CD4-positive, alpha-beta T cell (primary cell): ENCODE measurements around the gene ACVR1C. TPM values are rescaled to one million over a fixed set of nuclear protein-coding genes. Genes with fewer than 3 reads are reported as not detected.
A peak's percentile ranks its signal among the peaks of the same experiment; 100 is the strongest.
"Not testable (repeated sequence)": the region's sequence is repeated elsewhere in the genome, so short reads cannot be mapped to it uniquely, and the experiment has no call there.

Experiments used
- ATAC-seq: fragments of 200-7000 bp; cut with Tn5 transposase; one replicate; pipeline ENCODE4 v1.10.0; 2022; ENCODE audit warnings: mild to moderate bottlenecking; ENCODE audit not compliant: poor library complexity
- CTCF ChIA-PET: fragments of 350-600 bp; sonication (Branson Sonifier 250); formaldehyde crosslinking; loops from one replicate; lab custom pipeline; 2021; ENCODE audit warnings: antibody characterized with exemption, inconsistent platforms; lab: Charles Lee
- POLR2A ChIA-PET: fragments of 350-600 bp; sonication (Branson Sonifier 250); formaldehyde crosslinking; loops from one replicate; lab custom pipeline; 2021; ENCODE audit warnings: antibody characterized with exemption, inconsistent platforms; lab: Charles Lee
- DNase-seq, 14 experiments: peaks; one replicate each; pipeline ENCODE4 v3.0.0-alpha.2; 2013 to 2020; ENCODE audit warnings: mixed read lengths in 2 of 14
- H3K27ac ChIP-seq, 2 donors: one replicate each; pipeline versions ENCODE4 v1.5.1 to v1.7.0; 2013; ENCODE audit warnings: low read length in 2 of 2, low read depth in 1 of 2, mild to moderate bottlenecking in 1 of 2
- H3K27me3 ChIP-seq, 2 experiments: 1 replicate in 1 of 2; 2 replicates in 1 of 2; pipeline versions ENCODE4 v1.6.1 to v1.7.0; 2013; ENCODE audit warnings: low read length in 2 of 2, control low read depth in 1 of 2, mild to moderate bottlenecking in 1 of 2, moderate library complexity in 1 of 2; ENCODE audit not compliant: insufficient read depth in 2 of 2, control insufficient read depth in 1 of 2
- H3K36me3 ChIP-seq: one replicate; pipeline ENCODE4 v1.6.1; 2013; ENCODE audit warnings: low read length, control low read depth; ENCODE audit not compliant: insufficient read depth
- H3K4me1 ChIP-seq: one replicate; pipeline ENCODE4 v1.6.1; 2013; ENCODE audit warnings: low read length, control low read depth; ENCODE audit not compliant: insufficient read depth
- H3K4me3 ChIP-seq: one replicate; pipeline ENCODE4 v1.5.1; 2013; ENCODE audit warnings: mild to moderate bottlenecking, low read length, moderate library complexity
- H3K9me3 ChIP-seq, 2 experiments: 1 replicate in 1 of 2; 2 replicates in 1 of 2; pipeline versions ENCODE4 v1.6.1 to v1.7.0; 2013; ENCODE audit warnings: low read length in 2 of 2, mild to moderate bottlenecking in 2 of 2, control low read depth in 1 of 2, moderate library complexity in 1 of 2; ENCODE audit not compliant: control insufficient read depth in 1 of 2, insufficient read depth in 1 of 2
- H3K27ac Mint-ChIP-seq: one replicate; pipeline ENCODE4 v1.8.0; 2020; ENCODE audit warnings: mixed read lengths
- H3K27me3 Mint-ChIP-seq: one replicate; pipeline ENCODE4 v1.8.0; 2021; ENCODE audit warnings: mixed read lengths
- H3K36me3 Mint-ChIP-seq: one replicate; pipeline ENCODE4 v1.8.0; 2021; ENCODE audit warnings: low read depth, mixed read lengths
- H3K4me1 Mint-ChIP-seq: one replicate; pipeline ENCODE4 v1.8.0; 2021; ENCODE audit warnings: low read depth, mixed read lengths
- H3K4me3 Mint-ChIP-seq: one replicate; pipeline ENCODE4 v1.8.0; 2020; ENCODE audit warnings: mild to moderate bottlenecking, mixed read lengths
- H3K9me3 Mint-ChIP-seq: one replicate; pipeline ENCODE4 v1.8.0; 2020; ENCODE audit warnings: mixed read lengths
- intact Hi-C, 2 experiments: fragments of 100-400 bp; cut with DNase I in 1 of 2; cut with micrococcal nuclease in 1 of 2; formaldehyde crosslinking; loops; one replicate each; pipeline versions ENCODE4 v1.15.1 to v1.9.0; 2023 to 2025; cut with DNase I, micrococcal nuclease
- total RNA-seq, 174 experiments: library from RNA in 2 of 174; stranded (reverse) in 2 of 174; gene quantifications; one replicate each; pipeline ENCODE4 v1.2.3 and lab custom pipeline; 2021 to 2026
- TF ChIP-seq, protein P1 (sequence below): fragments of 200-600 bp; IDR thresholded peaks from one replicate; pipeline ENCODE4 v1.8.0; 2022; ENCODE audit warnings: antibody characterized with exemption, mild to moderate bottlenecking

ACVR1C gene
- total RNA-seq, 2 experiments from 2014 or later: 5.2 to 6.2 TPM

DNA sequence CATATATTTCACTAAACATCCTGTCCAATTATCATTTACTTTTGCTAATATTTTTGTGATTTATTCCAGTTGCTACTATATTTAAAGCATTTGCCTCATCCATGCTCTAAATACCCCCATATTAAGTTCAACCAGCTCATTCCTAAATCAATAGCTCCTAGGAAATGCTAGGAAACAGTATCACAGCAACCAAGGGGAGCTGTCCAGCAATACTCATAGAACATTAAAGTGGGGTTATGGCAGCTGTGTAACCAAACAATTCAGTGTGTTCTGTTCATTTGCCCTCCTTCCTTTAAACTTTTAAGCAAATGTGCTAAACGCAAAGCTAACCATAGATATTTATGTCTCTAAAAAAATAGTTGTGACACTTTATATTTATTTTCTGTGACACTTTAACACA lies 41.1 kb downstream of the ACVR1C start:
- Mint-ChIP-seq H3K27me3 (no peaks in the 10 kb centered on the region), H3K4me3 (no peak overlapping the region), H3K36me3 (peaks cover 38% of the 10 kb centered on the region), H3K27ac (no peak overlapping the region), H3K4me1 (peaks cover under 1% of the 10 kb centered on the region), H3K9me3 (no peaks in the 10 kb centered on the region)
- Histone ChIP-seq H3K27ac (no peak overlapping the region), H3K4me3 (no peak overlapping the region), H3K36me3 (peaks cover 3% of the 10 kb centered on the region), H3K4me1 (no peaks in the 10 kb centered on the region), H3K27me3 (no peaks in the 10 kb centered on the region), H3K9me3 (no peaks in the 10 kb centered on the region)
- no peak for ATAC-seq
- intact Hi-C loops: loop anchor here in 1 of 2 experiments (10.0 kb wide), 1 partner anchor 53 kb away; no protein-coding TSS in a partner anchor
- DNase-seq: no peak
- TF ChIP-seq, protein P1, sequence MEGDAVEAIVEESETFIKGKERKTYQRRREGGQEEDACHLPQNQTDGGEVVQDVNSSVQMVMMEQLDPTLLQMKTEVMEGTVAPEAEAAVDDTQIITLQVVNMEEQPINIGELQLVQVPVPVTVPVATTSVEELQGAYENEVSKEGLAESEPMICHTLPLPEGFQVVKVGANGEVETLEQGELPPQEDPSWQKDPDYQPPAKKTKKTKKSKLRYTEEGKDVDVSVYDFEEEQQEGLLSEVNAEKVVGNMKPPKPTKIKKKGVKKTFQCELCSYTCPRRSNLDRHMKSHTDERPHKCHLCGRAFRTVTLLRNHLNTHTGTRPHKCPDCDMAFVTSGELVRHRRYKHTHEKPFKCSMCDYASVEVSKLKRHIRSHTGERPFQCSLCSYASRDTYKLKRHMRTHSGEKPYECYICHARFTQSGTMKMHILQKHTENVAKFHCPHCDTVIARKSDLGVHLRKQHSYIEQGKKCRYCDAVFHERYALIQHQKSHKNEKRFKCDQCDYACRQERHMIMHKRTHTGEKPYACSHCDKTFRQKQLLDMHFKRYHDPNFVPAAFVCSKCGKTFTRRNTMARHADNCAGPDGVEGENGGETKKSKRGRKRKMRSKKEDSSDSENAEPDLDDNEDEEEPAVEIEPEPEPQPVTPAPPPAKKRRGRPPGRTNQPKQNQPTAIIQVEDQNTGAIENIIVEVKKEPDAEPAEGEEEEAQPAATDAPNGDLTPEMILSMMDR: no peak
- CTCF ChIA-PET: no interaction called here
- POLR2A ChIA-PET: no interaction called here

DNA sequence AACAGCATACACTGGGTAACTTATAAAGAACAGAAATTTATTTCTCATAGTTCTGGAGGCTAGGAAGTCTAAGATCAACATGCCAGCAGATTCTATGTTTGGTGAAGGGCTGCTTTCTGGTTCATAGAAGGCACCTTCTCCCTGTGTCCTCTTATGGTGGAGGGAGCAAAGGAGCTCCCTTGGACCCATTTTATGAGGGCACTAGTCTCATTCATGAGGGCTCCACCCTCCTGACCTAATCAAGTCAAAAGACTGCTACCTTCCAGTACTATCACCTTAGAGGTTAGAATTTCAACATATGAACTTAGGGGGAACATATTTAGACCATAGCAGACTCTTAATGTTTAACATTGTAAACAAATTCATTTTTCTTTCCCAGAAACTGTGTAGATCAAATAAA lies 54.5 kb downstream of the ACVR1C start:
- Histone ChIP-seq H3K27ac (no peak overlapping the region), H3K27me3 (no peaks in the 10 kb centered on the region), H3K4me3 (no peak overlapping the region), H3K4me1 (no peaks in the 10 kb centered on the region), H3K9me3 (no peaks in the 10 kb centered on the region), H3K36me3 (no peaks in the 10 kb centered on the region)
- DNase-seq: no peak
- Mint-ChIP-seq H3K27ac (no peak overlapping the region), H3K4me1 (no peaks in the 10 kb centered on the region), H3K4me3 (no peak overlapping the region), H3K27me3 (no peaks in the 10 kb centered on the region), H3K36me3 (no peaks in the 10 kb centered on the region), H3K9me3 (no peaks in the 10 kb centered on the region)
- ChIA-PET POLR2A (interaction anchor here (0.5 kb wide), 1 partner anchor 225 kb away, joined by 3 read pairs; no protein-coding TSS in a partner anchor), CTCF (no interaction called here)
- intact Hi-C loops: no loop called here
- no peak for ATAC-seq
- TF ChIP-seq, protein P1: no peak

DNA sequence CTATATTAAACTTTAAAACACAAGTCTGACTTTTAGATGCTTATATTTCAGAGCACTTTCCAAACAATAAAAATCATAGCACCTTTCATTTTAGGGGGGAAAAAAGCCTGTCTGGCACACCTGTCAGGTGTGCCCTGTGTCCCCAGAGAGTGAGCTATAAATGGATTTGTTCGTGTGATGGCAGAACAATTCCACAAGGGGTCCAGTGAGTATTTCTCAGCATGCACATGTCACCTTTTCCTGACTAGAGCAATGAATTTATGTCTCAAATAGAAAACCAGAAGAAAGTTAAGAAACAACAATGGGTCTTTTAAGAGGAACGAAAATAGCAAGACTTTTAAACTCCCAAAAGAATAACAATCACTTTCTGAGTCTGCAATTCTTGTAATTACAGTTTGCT lies 55.9 kb downstream of the ACVR1C start:
- Histone ChIP-seq H3K4me1 (no peaks in the 10 kb centered on the region), H3K27ac (no peak overlapping the region), H3K27me3 (no peaks in the 10 kb centered on the region), H3K36me3 (no peaks in the 10 kb centered on the region), H3K4me3 (no peak overlapping the region), H3K9me3 (no peaks in the 10 kb centered on the region)
- Mint-ChIP-seq H3K27me3 (no peaks in the 10 kb centered on the region), H3K4me1 (no peaks in the 10 kb centered on the region), H3K9me3 (no peaks in the 10 kb centered on the region), H3K27ac (no peak overlapping the region), H3K4me3 (no peak overlapping the region), H3K36me3 (no peaks in the 10 kb centered on the region)
- CTCF ChIA-PET: no interaction called here
- intact Hi-C loops: no loop called here
- peak; percentile 58 for ATAC-seq
- POLR2A ChIA-PET: no interaction called here
- DNase-seq: peak in 3 of 14 experiments; percentile 3 to 38 (median 25)
- TF ChIP-seq, protein P1: peak; percentile 43

DNA sequence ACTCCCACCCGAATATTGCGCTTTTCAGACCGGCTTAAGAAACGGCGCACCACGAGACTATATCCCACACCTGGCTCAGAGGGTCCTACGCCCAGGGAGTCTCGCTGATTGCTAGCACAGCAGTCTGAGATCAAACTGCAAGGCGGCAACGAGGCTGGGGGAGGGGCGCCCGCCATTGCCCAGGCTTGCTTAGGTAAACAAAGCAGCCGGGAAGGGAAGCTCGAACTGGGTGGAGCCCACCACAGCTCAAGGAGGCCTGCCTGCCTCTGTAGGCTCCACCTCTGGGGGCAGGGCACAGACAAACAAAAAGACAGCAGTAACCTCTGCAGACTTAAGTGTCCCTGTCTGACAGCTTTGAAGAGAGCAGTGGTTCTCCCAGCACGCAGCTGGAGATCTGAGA lies 62.0 kb downstream of the ACVR1C start:
- H3K9me3 Mint-ChIP-seq, H3K4me1 ChIP-seq, H3K9me3 ChIP-seq, H3K36me3 ChIP-seq, ATAC-seq, H3K27ac ChIP-seq, H3K36me3 Mint-ChIP-seq, H3K4me3 Mint-ChIP-seq, CTCF ChIA-PET, H3K4me3 ChIP-seq, DNase-seq, intact Hi-C loops, H3K27ac Mint-ChIP-seq, H3K27me3 ChIP-seq, H3K4me1 Mint-ChIP-seq, POLR2A ChIA-PET, H3K27me3 Mint-ChIP-seq: not testable (repeated sequence)

DNA sequence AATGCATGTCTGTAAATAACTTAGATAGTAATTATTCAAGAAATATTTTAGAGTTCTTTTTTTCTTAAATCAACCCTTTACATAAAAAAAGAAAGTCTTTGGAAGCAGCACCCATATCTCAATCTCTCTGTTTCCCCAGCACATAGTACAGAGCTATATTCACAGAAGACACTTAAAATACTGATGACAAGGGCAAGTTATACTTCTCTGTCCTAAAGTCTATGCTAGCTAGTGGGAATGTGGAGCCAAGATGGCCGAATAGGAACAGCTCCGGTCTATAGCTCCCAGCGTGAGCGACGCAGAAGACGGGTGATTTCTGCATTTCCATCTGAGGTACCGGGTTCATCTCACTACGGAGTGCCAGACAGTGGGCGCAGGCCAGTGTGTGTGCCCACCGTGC lies 62.6 kb downstream of the ACVR1C start:
- H3K9me3 ChIP-seq, H3K36me3 Mint-ChIP-seq, H3K9me3 Mint-ChIP-seq, H3K4me1 ChIP-seq, H3K27me3 ChIP-seq, DNase-seq, H3K36me3 ChIP-seq, intact Hi-C loops, H3K27ac ChIP-seq, POLR2A ChIA-PET, H3K4me3 Mint-ChIP-seq, H3K4me1 Mint-ChIP-seq, ATAC-seq, H3K4me3 ChIP-seq, H3K27me3 Mint-ChIP-seq, H3K27ac Mint-ChIP-seq, CTCF ChIA-PET: not testable (repeated sequence)
